Testis (tissue), 2 donors: ENCODE results near the gene GPR153.

Source experiments
- CTCF ChIP-seq, 3 experiments: fragments of 450-650 bp in 2 of 3; fragments of 200-600 bp in 1 of 3; sonication (generic) in 1 of 3; IDR thresholded peaks; one replicate each; pipeline ENCODE4 v1.5.1; 2016 to 2019; ENCODE audit warnings: antibody characterized with exemption in 3 of 3, mild to moderate bottlenecking in 2 of 3, moderate library complexity in 1 of 3
- POLR2A ChIP-seq: fragments of 450-650 bp; IDR thresholded peaks from one replicate; pipeline ENCODE4 v1.6.1; 2017; ENCODE audit warnings: antibody characterized with exemption, mild to moderate bottlenecking, moderate library complexity

DNA sequence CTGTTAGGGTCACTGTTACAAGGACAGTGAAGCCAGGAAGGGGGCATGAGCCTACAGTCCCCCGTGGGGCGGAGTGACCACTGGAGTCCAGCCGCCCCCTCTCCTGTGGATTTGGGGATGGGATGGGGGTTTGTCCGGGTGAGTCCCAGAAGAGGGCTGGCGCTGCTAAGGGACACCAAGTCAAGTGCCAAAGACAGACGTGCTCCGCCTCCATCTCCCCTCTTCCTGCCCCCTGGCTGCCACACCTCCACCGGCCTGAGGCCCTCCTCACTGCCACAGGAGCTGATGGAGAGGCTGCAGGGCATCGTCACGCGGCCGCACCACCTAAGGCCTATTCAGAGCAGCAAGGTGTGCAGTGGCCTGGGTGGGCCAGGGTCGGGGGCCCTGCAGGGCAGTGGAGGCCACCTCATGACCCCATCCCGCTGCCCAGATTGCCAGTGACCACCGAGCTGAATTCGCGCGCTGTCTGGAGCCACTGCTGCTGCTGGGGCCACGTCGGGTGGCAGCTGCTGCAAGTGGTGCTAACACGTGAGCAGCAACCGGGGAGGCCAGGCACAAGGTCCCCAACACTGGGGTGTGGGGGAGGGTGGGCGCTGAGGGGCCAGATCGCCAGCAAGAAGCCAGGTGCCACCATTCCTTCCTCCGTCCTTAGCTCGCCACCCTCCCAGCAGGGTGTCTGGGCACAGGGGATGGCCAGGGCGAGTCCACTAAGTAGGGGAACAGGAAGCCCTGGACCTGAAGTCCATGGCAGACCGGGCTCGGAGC lies 50.1 kb downstream of the GPR153 start:
- TF ChIP-seq CTCF (IDR thresholded peaks at IDR 0.05) (no peak), POLR2A (no peak)
